Testis (tissue), 2 donors: Measurements from ENCODE around the gene ADAMTSL5.

Experiments
- CTCF ChIP-seq, 3 experiments: fragments of 450-650 bp in 2 of 3; fragments of 200-600 bp in 1 of 3; sonication (generic) in 1 of 3; IDR thresholded peaks; one replicate each; pipeline ENCODE4 v1.5.1; 2016 to 2019; ENCODE audit warnings: antibody characterized with exemption in 3 of 3, mild to moderate bottlenecking in 2 of 3, moderate library complexity in 1 of 3
- POLR2A ChIP-seq: fragments of 450-650 bp; IDR thresholded peaks from one replicate; pipeline ENCODE4 v1.6.1; 2017; ENCODE audit warnings: antibody characterized with exemption, mild to moderate bottlenecking, moderate library complexity

- no peak for TF ChIP-seq CTCF (IDR thresholded peaks at IDR 0.05)
- TF ChIP-seq POLR2A, result no peak
Measured at GRCh38 chr19:1525343-1525742, 12.5 kb upstream of the ADAMTSL5 start.
